Muscle layer of duodenum (tissue), 2 donors: ENCODE data around the gene SLC16A9.
"Not testable (repeated sequence)": the region's sequence is repeated elsewhere in the genome, so short reads cannot be mapped to it uniquely, and the experiment has no call there.

Experiments
- H3K27ac ChIP-seq: one replicate; pipeline ENCODE4 v1.7.0; 2013; ENCODE audit warnings: mild to moderate bottlenecking, low read length
- H3K27me3 ChIP-seq: one replicate; pipeline ENCODE4 v1.7.0; 2013; ENCODE audit warnings: low read depth, mild to moderate bottlenecking, control low read depth, low read length
- H3K36me3 ChIP-seq, 2 donors: one replicate each; pipeline ENCODE4 v1.7.0; 2013; ENCODE audit warnings: low read length in 2 of 2, control low read depth in 1 of 2, mild to moderate bottlenecking in 1 of 2; ENCODE audit not compliant: insufficient read depth in 2 of 2, control insufficient read depth in 1 of 2
- H3K4me1 ChIP-seq, 2 donors: one replicate each; pipeline ENCODE4 v1.7.0; 2013; ENCODE audit warnings: low read length in 2 of 2, mild to moderate bottlenecking in 2 of 2, control low read depth in 1 of 2, moderate library complexity in 1 of 2; ENCODE audit not compliant: insufficient read depth in 2 of 2, control insufficient read depth in 1 of 2
- H3K4me3 ChIP-seq, 2 donors: one replicate each; pipeline ENCODE4 v1.7.0; 2013; ENCODE audit warnings: low read length in 2 of 2, low read depth in 1 of 2, mild to moderate bottlenecking in 1 of 2
- H3K9me3 ChIP-seq, 2 donors: one replicate each; pipeline ENCODE4 v1.7.0; 2013; ENCODE audit warnings: low read length in 2 of 2, control low read depth in 1 of 2, mild to moderate bottlenecking in 1 of 2; ENCODE audit not compliant: control insufficient read depth in 1 of 2
- donor health status: healthy.

Gene SLC16A9

GRCh38 chr10:59741583-59741982, 31.9 kb upstream of the SLC16A9 start:
- Histone ChIP-seq H3K27ac (no peak overlapping the region), H3K27me3 (no peaks in the 10 kb centered on the region), H3K4me3 (no peak overlapping the region), H3K4me1 (no peaks in the 10 kb centered on the region), H3K36me3 (no peaks in the 10 kb centered on the region), H3K9me3 (no peaks in the 10 kb centered on the region)

GRCh38 chr10:59741048-59741447, 31.4 kb upstream of the SLC16A9 start:
- no peaks in the 10 kb centered on the region for H3K27me3 ChIP-seq
- H3K4me1 ChIP-seq: no peaks in the 10 kb centered on the region
- no peak overlapping the region for H3K4me3 ChIP-seq
- H3K27ac ChIP-seq: no peak overlapping the region
- no peaks in the 10 kb centered on the region for H3K9me3 ChIP-seq
- H3K36me3 ChIP-seq: no peaks in the 10 kb centered on the region

GRCh38 chr10:59736749-59737148, 27.1 kb upstream of the SLC16A9 start:
- Histone ChIP-seq H3K27ac (no peak overlapping the region), H3K4me3 (no peak overlapping the region), H3K4me1 (no peaks in the 10 kb centered on the region), H3K27me3 (no peaks in the 10 kb centered on the region), H3K9me3 (no peaks in the 10 kb centered on the region), H3K36me3 (no peaks in the 10 kb centered on the region)

GRCh38 chr10:59735296-59735695, 25.6 kb upstream of the SLC16A9 start:
- no peaks in the 10 kb centered on the region for H3K4me1 ChIP-seq
- H3K4me3 ChIP-seq: no peak overlapping the region
- H3K27me3 ChIP-seq: no peaks in the 10 kb centered on the region
- H3K27ac ChIP-seq: no peak overlapping the region
- H3K9me3 ChIP-seq: no peaks in the 10 kb centered on the region
- no peaks in the 10 kb centered on the region for H3K36me3 ChIP-seq

- H3K4me3 ChIP-seq: no peak overlapping the region
- H3K36me3 ChIP-seq: no peaks in the 10 kb centered on the region
- no peaks in the 10 kb centered on the region for H3K27me3 ChIP-seq
- no peak overlapping the region for H3K27ac ChIP-seq
- no peaks in the 10 kb centered on the region for H3K9me3 ChIP-seq
- H3K4me1 ChIP-seq: no peaks in the 10 kb centered on the region
Measured at GRCh38 chr10:59734014-59734462, 24.4 kb upstream of the SLC16A9 start.

GRCh38 chr10:59733321-59734013, 23.8 kb upstream of the SLC16A9 start:
- not testable (repeated sequence) for H3K4me3 ChIP-seq, H3K27ac ChIP-seq, H3K27me3 ChIP-seq, H3K36me3 ChIP-seq, H3K4me1 ChIP-seq, H3K9me3 ChIP-seq

- H3K36me3 ChIP-seq, H3K4me3 ChIP-seq, H3K27me3 ChIP-seq, H3K27ac ChIP-seq, H3K9me3 ChIP-seq, H3K4me1 ChIP-seq: not testable (repeated sequence)
Measured at GRCh38 chr10:59732849-59733248, 23.2 kb upstream of the SLC16A9 start.

GRCh38 chr10:59729167-59729566, 19.5 kb upstream of the SLC16A9 start:
- not testable (repeated sequence) for H3K4me1 ChIP-seq, H3K27me3 ChIP-seq, H3K27ac ChIP-seq, H3K4me3 ChIP-seq, H3K36me3 ChIP-seq, H3K9me3 ChIP-seq

- H3K27me3 ChIP-seq: no peaks in the 10 kb centered on the region
- no peaks in the 10 kb centered on the region for H3K36me3 ChIP-seq
- H3K9me3 ChIP-seq: peaks cover 0 to 5% of the 10 kb centered on the region in 2 donors
- H3K27ac ChIP-seq: peak overlapping the region; percentile 19
- H3K4me3 ChIP-seq: no peak overlapping the region
- H3K4me1 ChIP-seq: no peaks in the 10 kb centered on the region
Measured at GRCh38 chr10:59724098-59724938, 14.7 kb upstream of the SLC16A9 start.

GRCh38 chr10:59720377-59720776, 10.7 kb upstream of the SLC16A9 start:
- H3K36me3 ChIP-seq: no peaks in the 10 kb centered on the region
- H3K9me3 ChIP-seq: peaks cover 0 to 5% of the 10 kb centered on the region in 2 donors
- H3K27me3 ChIP-seq: no peaks in the 10 kb centered on the region
- no peaks in the 10 kb centered on the region for H3K4me1 ChIP-seq
- no peak overlapping the region for H3K4me3 ChIP-seq
- H3K27ac ChIP-seq: no peak overlapping the region

GRCh38 chr10:59719374-59719773, 9.7 kb upstream of the SLC16A9 start:
- Histone ChIP-seq H3K27ac (no peak overlapping the region), H3K4me3 (no peak overlapping the region), H3K36me3 (no peaks in the 10 kb centered on the region), H3K4me1 (no peaks in the 10 kb centered on the region), H3K27me3 (no peaks in the 10 kb centered on the region), H3K9me3 (peaks cover 0 to 5% of the 10 kb centered on the region in 2 donors)
